Urinary bladder (tissue), 4 donors: Measurements from ENCODE around the gene BCOR. TPM values are rescaled to one million over a fixed set of nuclear protein-coding genes. Genes with fewer than 3 reads are reported as not detected.
A peak's percentile ranks its signal among the peaks of the same experiment; 100 is the strongest.

Experiments used
- DNase-seq: peaks from one replicate; pipeline ENCODE4 v3.0.0-alpha.2; 2015; ENCODE audit errors: extremely low spot score
- H3K27ac ChIP-seq: one replicate; pipeline ENCODE4 v1.5.1; 2013; ENCODE audit warnings: low read depth, mild to moderate bottlenecking, moderate library complexity
- H3K36me3 ChIP-seq: one replicate; pipeline ENCODE4 v1.6.1; 2013; ENCODE audit warnings: mild to moderate bottlenecking, moderate library complexity; ENCODE audit not compliant: insufficient read depth
- H3K4me1 ChIP-seq: one replicate; pipeline ENCODE4 v1.6.1; 2013; ENCODE audit warnings: mild to moderate bottlenecking, moderate library complexity; ENCODE audit not compliant: insufficient read depth
- H3K4me3 ChIP-seq: one replicate; pipeline ENCODE4 v1.5.1; 2013; ENCODE audit warnings: low read depth, low read length
- WGBS: extraction: QIAGEN DNeasy Blood & Tissue Kit; methylation state at CpG from one replicate; pipeline ENCODE4 v1.1.7; 2013; 5-methylcytosine and 5-hydroxymethylcytosine counted together
- polyA plus RNA-seq: library from polyadenylated mRNA; stranded (reverse); fragments of 200-250 nt; gene quantifications from one replicate; pipeline ENCODE4 v1.2.3, GENCODE V29; 2013
- total RNA-seq: library from RNA; depleted of rRNA; stranded (reverse); fragments of >200 nt; gene quantifications from one replicate; pipeline ENCODE4 v1.2.3, GENCODE V29; 2014
- donor health status: healthy with polysubstance abuse.
- donor health status: healthy.

The BCOR gene
- total and polyA plus RNA-seq, 2 donors: 20.8 to 26.5 TPM

GRCh38 chrX:40080894-40081678, 16.7 kb downstream of the BCOR start:
- Histone ChIP-seq H3K36me3 (no peaks in the 10 kb centered on the region), H3K4me3 (no peak overlapping the region), H3K27ac (no peak overlapping the region), H3K4me1 (peaks cover 5% of the 10 kb centered on the region)
- WGBS: 70% methylated on average over 16 of the region's 16 CpGs
- no peak for DNase-seq

- no peak overlapping the region for H3K4me3 ChIP-seq
- peaks cover 5% of the 10 kb centered on the region for H3K4me1 ChIP-seq
- no peaks in the 10 kb centered on the region for H3K36me3 ChIP-seq
- no peak for DNase-seq
- WGBS: 89% methylated on average over 9 of the region's 9 CpGs
- no peak overlapping the region for H3K27ac ChIP-seq
Observed at GRCh38 chrX:40079572-40079971, 18.2 kb downstream of the BCOR start.

DNA sequence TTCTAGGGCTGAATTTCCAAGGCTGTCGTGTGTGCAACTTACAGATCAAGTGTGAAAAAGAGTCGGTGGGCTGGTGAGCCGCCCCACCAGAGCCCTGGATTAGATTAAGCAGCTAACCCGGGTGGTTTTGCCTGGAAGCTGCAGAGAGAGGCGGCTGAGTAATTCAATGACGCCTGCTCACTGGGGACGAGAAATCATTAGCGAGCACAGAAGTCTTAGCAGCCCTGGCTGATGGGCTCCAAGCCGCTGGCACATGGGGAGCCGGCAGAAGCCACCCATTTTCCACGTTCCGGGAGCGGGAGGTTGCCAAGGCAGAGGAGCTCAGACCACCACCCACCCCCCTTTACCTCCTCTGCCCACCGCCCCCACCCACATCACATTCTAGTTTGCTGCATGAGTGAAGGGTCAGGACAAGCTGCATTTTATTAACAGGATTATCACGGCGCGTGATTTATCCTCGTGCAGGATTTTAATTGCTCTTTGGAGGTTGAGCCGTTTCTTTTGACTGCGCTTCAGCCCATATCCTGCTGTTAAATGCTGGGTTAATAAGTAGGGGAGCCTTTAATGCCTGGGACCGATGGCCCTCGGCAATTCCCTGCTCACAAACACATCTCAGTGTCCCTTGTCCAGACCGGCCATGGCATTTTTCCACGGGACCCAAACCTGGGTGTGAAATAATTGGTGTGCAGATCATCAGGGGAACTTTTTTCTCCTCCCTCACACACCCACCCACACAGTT, 19.1 kb downstream of the BCOR start:
- Histone ChIP-seq H3K4me1 (peaks cover 2% of the 10 kb centered on the region), H3K4me3 (no peak overlapping the region), H3K27ac (no peak overlapping the region), H3K36me3 (no peaks in the 10 kb centered on the region)
- WGBS: 85% methylated on average over 24 of the region's 24 CpGs
- no peak for DNase-seq

GRCh38 chrX:40077906-40078305, 19.9 kb downstream of the BCOR start:
- 90% methylated on average over 7 of the region's 7 CpGs for WGBS
- H3K27ac ChIP-seq: no peak overlapping the region
- no peak overlapping the region for H3K4me3 ChIP-seq
- H3K36me3 ChIP-seq: no peaks in the 10 kb centered on the region
- H3K4me1 ChIP-seq: peaks cover 2% of the 10 kb centered on the region
- no peak for DNase-seq

DNA sequence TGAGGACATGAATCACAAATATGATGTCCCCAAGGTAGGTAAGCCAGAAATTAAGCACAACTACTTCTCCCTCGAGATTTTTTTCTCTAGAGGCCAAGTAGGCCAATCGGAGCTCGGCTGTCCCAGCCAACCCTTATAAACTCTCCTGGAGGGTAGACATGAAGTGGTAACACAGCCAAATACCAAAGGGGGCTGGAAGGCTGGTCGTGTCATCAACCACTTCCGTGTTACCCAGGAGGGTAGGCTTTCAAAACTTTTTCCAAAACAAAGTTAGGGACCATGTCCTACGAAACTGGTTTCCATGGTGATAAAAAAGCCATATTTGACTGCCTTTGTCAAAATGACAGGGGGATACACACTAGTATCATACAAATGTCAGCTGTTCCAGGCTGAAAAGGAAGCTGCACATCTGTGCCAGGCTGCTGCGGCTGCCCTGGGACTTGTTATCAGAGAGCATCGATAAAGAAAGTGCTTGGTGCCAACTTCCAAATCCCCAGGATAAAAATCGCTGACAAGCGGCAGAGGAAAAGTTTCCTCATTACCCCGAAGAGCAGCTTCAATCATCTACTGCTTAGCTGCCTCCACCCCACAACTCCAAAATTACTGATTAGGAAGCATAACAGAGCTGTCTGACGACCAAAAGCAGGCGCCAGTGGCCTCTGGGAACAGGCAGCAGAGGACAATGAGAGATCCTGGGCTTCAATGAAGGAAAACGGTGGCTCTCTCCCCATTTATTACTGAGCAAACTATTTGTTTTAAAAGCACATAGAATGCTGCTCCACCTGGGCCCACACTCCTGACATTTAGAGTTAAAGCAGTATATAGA, 20.8 kb downstream of the BCOR start:
- peak overlapping the region; percentile 23 for H3K27ac ChIP-seq
- no peaks in the 10 kb centered on the region for H3K4me1 ChIP-seq
- no peaks in the 10 kb centered on the region for H3K36me3 ChIP-seq
- no peak overlapping the region for H3K4me3 ChIP-seq
- WGBS: 35% methylated on average over 14 of the region's 14 CpGs
- DNase-seq: no peak

- H3K4me1 ChIP-seq: no peaks in the 10 kb centered on the region
Observed at GRCh38 chrX:40074959-40075332, 22.8 kb downstream of the BCOR start.

GRCh38 chrX:40074080-40074958, 23.4 kb downstream of the BCOR start:
- Histone ChIP-seq H3K4me3 (no peak overlapping the region), H3K4me1 (no peaks in the 10 kb centered on the region), H3K36me3 (peaks cover 5% of the 10 kb centered on the region), H3K27ac (no peak overlapping the region)
- no peak for DNase-seq
- WGBS: 93% methylated on average over 37 of the region's 37 CpGs

More at GRCh38 chrX:40074959-40075332, 22.8 kb downstream of the BCOR start:
- H3K4me3 ChIP-seq: no peak overlapping the region
- DNase-seq: no peak
- WGBS: 77% methylated on average over 14 of the region's 14 CpGs
- peaks cover 5% of the 10 kb centered on the region for H3K36me3 ChIP-seq
- H3K27ac ChIP-seq: no peak overlapping the region

GRCh38 chrX:40073439-40074054, 24.2 kb downstream of the BCOR start:
- 87% methylated on average over 26 of the region's 26 CpGs for WGBS
- Histone ChIP-seq H3K27ac (no peak overlapping the region), H3K4me3 (no peak overlapping the region), H3K4me1 (no peaks in the 10 kb centered on the region), H3K36me3 (peaks cover 5% of the 10 kb centered on the region)
- no peak for DNase-seq

DNA sequence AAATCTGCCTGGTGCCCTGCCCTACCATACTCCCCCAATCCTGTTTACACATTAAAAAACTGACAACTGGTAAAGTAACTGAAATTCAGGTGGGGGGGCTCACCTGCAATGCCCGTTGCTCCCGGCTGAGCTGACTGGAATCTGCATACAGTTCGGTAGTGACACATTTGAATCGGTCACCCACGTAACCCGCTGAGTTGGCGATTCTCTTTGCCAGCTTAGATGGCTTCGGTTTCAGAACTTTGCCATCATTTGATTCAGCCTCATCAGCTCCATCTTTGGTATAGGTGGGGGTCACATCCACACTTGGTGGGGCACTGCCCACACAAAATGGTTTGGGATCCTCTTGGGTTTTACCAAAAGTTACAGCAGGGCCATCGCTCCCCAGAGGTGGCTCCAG, 25.5 kb downstream of the BCOR start:
- no peak overlapping the region for H3K4me3 ChIP-seq
- WGBS: 96% methylated on average over 9 of the region's 9 CpGs
- peaks cover 5% of the 10 kb centered on the region for H3K36me3 ChIP-seq
- DNase-seq: no peak
- no peaks in the 10 kb centered on the region for H3K4me1 ChIP-seq
- H3K27ac ChIP-seq: no peak overlapping the region

GRCh38 chrX:40068048-40068447, 29.7 kb downstream of the BCOR start:
- no peaks in the 10 kb centered on the region for H3K4me1 ChIP-seq
- no peak for DNase-seq
- H3K4me3 ChIP-seq: no peak overlapping the region
- WGBS: 93% methylated on average over 4 of the region's 4 CpGs
- peaks cover 6% of the 10 kb centered on the region for H3K36me3 ChIP-seq
- H3K27ac ChIP-seq: no peak overlapping the region

DNA sequence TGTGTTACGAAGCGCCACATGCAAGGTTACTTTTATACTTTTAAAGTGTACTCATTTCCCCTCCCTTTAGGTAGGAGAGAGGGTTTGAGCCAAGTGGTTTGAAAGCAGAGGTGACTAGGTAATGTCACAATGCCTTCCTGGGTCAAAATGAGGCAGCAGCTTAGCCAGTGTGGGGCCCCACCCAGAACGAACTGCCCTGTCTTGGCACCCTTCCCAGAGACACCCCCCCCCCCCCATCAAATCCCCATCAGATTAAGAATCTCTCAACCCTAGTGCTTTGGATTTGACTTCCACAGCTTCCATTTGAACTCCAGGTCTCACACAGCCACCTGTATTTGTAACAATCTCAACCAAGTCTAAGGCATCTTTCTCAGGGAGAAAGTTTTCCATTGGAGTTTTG, 31.1 kb downstream of the BCOR start:
- 61% methylated on average over 3 of the region's 3 CpGs for WGBS
- H3K36me3 ChIP-seq: peaks cover 10% of the 10 kb centered on the region
- no peak overlapping the region for H3K27ac ChIP-seq
- DNase-seq: no peak
- H3K4me3 ChIP-seq: no peak overlapping the region
- no peaks in the 10 kb centered on the region for H3K4me1 ChIP-seq

- DNase-seq: no peak
- WGBS: 91% methylated on average over 16 of the region's 16 CpGs
- H3K4me3 ChIP-seq: no peak overlapping the region
- no peak overlapping the region for H3K27ac ChIP-seq
- no peaks in the 10 kb centered on the region for H3K4me1 ChIP-seq
- H3K36me3 ChIP-seq: peaks cover 5% of the 10 kb centered on the region
Observed at GRCh38 chrX:40065296-40066046, 32.3 kb downstream of the BCOR start.
